Activated naive CD8-positive, alpha-beta T cell treated with anti-CD3 and anti-CD28 coated beads, Interleukin-2, amount 50 U/mL, for 24 hours (primary cell): Measurements from ENCODE around the gene TOMM7.
A peak's percentile ranks its signal among the peaks of the same experiment; 100 is the strongest.
"Not testable (repeated sequence)": the region's sequence is repeated elsewhere in the genome, so short reads cannot be mapped to it uniquely, and the experiment has no call there.

ENCODE experiments used
- ATAC-seq: fragments of 150-1000 bp; cut with Tn5 transposase; one replicate; pipeline ENCODE4 v1.10.0; 2021
- DNase-seq: peaks from one replicate; pipeline ENCODE4 v3.0.0; 2021
- H3K27ac Mint-ChIP-seq: one replicate; pipeline ENCODE4 v1.8.0; 2021; ENCODE audit warnings: mild to moderate bottlenecking, mixed read lengths
- H3K27me3 Mint-ChIP-seq: one replicate; pipeline ENCODE4 v1.8.0; 2021; ENCODE audit warnings: mixed read lengths
- H3K36me3 Mint-ChIP-seq: one replicate; pipeline ENCODE4 v1.8.0; 2021; ENCODE audit warnings: low read depth, mixed read lengths
- H3K4me1 Mint-ChIP-seq: one replicate; pipeline ENCODE4 v1.8.0; 2021; ENCODE audit warnings: mixed read lengths
- H3K4me3 Mint-ChIP-seq: one replicate; pipeline ENCODE4 v1.8.0; 2021; ENCODE audit warnings: mild to moderate bottlenecking, moderate library complexity, mixed read lengths
- H3K9me3 Mint-ChIP-seq: one replicate; pipeline ENCODE4 v1.8.0; 2021; ENCODE audit warnings: mixed read lengths

The TOMM7 gene

GRCh38 chr7:22821702-22822485, 755 bp downstream of the TOMM7 start:
- Mint-ChIP-seq H3K4me3 (peak overlapping the region; percentile 99), H3K27ac (peak overlapping the region; percentile 99), H3K4me1 (peaks cover 46% of the 10 kb centered on the region), H3K27me3 (peaks cover 17% of the 10 kb centered on the region), H3K9me3 (no peaks in the 10 kb centered on the region), H3K36me3 (peaks cover 32% of the 10 kb centered on the region)
- DNase-seq (peak; percentile 4), ATAC-seq (no peak)

GRCh38 chr7:22819476-22819875, 3.2 kb downstream of the TOMM7 start:
- peak overlapping the region; percentile 99 for H3K4me3 Mint-ChIP-seq

GRCh38 chr7:22814261-22815208, 8.1 kb downstream of the TOMM7 start:
- H3K27ac Mint-ChIP-seq, result peak overlapping the region; percentile 20
- H3K9me3 Mint-ChIP-seq, result no peaks in the 10 kb centered on the region
- H3K36me3 Mint-ChIP-seq, result peaks cover 49% of the 10 kb centered on the region
- peaks cover 29% of the 10 kb centered on the region for H3K4me1 Mint-ChIP-seq
- no peaks in the 10 kb centered on the region for H3K27me3 Mint-ChIP-seq
- no peak for DNase-seq
- ATAC-seq, result no peak
- no peak overlapping the region for H3K4me3 Mint-ChIP-seq

More at GRCh38 chr7:22819476-22819875, 3.2 kb downstream of the TOMM7 start:
- Mint-ChIP-seq H3K4me1 (peaks cover 60% of the 10 kb centered on the region), H3K9me3 (no peaks in the 10 kb centered on the region), H3K36me3 (peaks cover 50% of the 10 kb centered on the region), H3K27me3 (peaks cover 9% of the 10 kb centered on the region), H3K27ac (peak overlapping the region; percentile 35)
- DNase-seq (no peak), ATAC-seq (no peak)

DNA sequence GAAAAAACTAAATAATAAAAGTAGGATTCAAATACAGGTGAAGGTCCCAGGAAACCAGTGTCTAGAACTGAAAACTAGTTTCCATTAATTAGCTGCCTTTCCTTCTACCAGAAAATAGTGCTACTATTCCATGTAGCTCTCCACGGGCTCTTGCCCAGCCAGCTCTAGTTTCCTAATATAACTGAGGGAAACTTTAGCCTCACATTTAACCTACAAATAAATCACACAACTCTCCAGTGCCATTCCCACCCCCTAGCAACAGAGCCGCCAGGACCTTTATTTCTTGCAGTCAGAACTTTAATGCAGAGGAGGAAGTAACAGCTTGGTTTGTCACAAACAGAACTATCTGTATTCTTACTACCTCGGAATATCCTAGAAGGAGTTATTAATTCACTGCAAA, 10.3 kb downstream of the TOMM7 start:
- no peak overlapping the region for H3K4me3 Mint-ChIP-seq
- no peak for ATAC-seq
- no peaks in the 10 kb centered on the region for H3K9me3 Mint-ChIP-seq
- no peak overlapping the region for H3K27ac Mint-ChIP-seq
- peaks cover 38% of the 10 kb centered on the region for H3K36me3 Mint-ChIP-seq
- DNase-seq, result no peak
- no peaks in the 10 kb centered on the region for H3K27me3 Mint-ChIP-seq
- H3K4me1 Mint-ChIP-seq, result peaks cover 17% of the 10 kb centered on the region

DNA sequence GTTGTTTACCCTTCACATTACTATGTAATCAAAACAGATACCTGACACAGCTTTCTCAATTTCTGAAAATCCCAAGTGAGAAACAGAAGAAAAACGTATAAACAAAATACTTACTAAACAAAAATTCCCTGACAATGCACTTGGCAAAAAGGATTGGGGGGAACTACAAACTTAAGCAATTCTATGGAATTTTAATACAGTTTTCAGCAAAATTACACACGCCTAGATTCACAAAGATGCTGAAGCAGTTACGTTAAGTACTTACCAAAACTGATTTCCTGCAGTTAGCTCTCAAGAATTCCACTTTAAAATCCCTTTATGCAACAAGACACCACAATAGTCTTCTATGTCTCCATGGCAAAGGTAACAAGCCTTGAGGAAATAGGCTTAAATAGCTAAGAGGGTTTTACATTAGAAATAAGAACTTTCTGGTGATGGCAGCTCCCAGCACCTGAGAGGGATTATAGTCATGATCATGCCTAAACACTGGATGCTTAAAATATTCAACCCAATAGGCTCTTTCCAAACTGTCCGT, 10.8 kb downstream of the TOMM7 start:
- H3K36me3 Mint-ChIP-seq, result peaks cover 34% of the 10 kb centered on the region

DNA sequence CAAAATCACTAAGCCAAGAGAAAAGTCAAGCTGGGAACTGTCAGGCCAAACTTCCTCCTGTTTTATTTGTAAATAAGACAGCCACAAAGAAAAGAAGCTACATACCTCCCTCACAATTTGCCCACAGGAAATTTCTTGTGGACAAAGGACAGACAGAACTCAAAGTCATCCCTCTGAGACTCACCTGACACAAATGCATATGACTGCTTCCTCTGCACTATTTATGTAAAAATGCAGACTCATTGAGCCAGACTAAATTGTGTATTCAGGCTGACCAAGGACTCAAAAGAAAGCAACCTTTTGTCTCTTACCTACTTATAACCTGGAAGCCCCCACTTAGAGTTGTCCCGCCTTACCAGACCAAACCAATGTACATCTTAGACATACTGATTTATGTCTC, 11.8 kb downstream of the TOMM7 start:
- no peak for DNase-seq
- ATAC-seq, result no peak
- no peaks in the 10 kb centered on the region for H3K27me3 Mint-ChIP-seq
- H3K9me3 Mint-ChIP-seq, result no peaks in the 10 kb centered on the region
- H3K4me3 Mint-ChIP-seq, result no peak overlapping the region
- H3K27ac Mint-ChIP-seq, result peak overlapping the region; percentile 17
- peaks cover 10% of the 10 kb centered on the region for H3K4me1 Mint-ChIP-seq
- peaks cover 27% of the 10 kb centered on the region for H3K36me3 Mint-ChIP-seq

More for the DNA sequence above, 10.8 kb downstream of the TOMM7 start:
- Mint-ChIP-seq H3K27me3 (no peaks in the 10 kb centered on the region), H3K4me3 (no peak overlapping the region), H3K9me3 (no peaks in the 10 kb centered on the region), H3K4me1 (peaks cover 16% of the 10 kb centered on the region), H3K27ac (no peak overlapping the region)
- DNase-seq (no peak), ATAC-seq (no peak)

GRCh38 chr7:22809902-22810642, 12.6 kb downstream of the TOMM7 start:
- Mint-ChIP-seq H3K27me3 (no peaks in the 10 kb centered on the region), H3K36me3 (peaks cover 21% of the 10 kb centered on the region), H3K27ac (no peak overlapping the region), H3K4me3 (no peak overlapping the region), H3K9me3 (no peaks in the 10 kb centered on the region), H3K4me1 (peaks cover 7% of the 10 kb centered on the region)
- DNase-seq, result no peak
- no peak for ATAC-seq

DNA sequence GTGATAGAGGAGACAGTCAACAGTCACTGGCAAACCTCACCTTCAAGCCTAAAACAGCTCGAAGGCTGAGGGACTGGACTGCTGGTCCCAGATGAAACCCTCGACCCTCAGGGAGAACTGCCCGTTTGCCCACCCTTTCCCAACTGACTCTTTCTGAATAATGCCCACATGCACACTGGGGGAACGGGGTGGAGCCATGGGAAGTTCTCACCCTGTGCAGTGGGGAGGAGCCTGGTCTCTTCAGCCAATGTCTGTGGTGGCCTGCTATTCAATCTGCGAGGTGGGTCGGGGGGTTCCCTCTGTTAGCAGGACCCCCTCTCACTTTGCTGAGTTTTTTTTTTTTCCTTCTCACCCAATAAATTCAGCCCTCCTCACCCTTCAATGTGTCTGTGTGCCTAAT, 14.5 kb downstream of the TOMM7 start:
- ATAC-seq (no peak), DNase-seq (no peak)
- Mint-ChIP-seq H3K4me1 (no peaks in the 10 kb centered on the region), H3K27me3 (no peaks in the 10 kb centered on the region), H3K9me3 (no peaks in the 10 kb centered on the region), H3K36me3 (peaks cover 10% of the 10 kb centered on the region), H3K4me3 (no peak overlapping the region), H3K27ac (no peak overlapping the region)

DNA sequence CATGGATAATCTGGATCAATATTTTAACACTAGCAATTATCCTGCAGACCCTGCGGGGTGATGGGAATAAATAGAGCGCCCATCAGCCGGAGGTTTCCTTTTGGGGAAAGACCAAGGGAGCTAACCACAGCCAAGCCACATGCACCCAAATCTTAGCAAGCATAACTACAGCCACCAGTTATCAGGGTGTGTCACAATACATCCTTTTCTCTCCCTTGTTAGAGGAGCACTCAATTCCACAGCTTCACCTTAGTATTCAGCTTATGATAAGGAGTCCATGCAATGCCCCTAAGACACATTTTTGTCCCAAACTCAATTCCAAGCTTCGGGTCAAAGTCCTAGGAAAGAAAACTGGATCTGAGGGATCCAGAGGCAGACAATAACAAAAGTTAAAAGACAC, 15.9 kb downstream of the TOMM7 start:
- Mint-ChIP-seq H3K4me1 (no peaks in the 10 kb centered on the region), H3K36me3 (peaks cover 3% of the 10 kb centered on the region), H3K27me3 (peaks cover 2% of the 10 kb centered on the region), H3K9me3 (no peaks in the 10 kb centered on the region), H3K4me3 (no peak overlapping the region), H3K27ac (no peak overlapping the region)
- no peak for DNase-seq
- no peak for ATAC-seq

DNA sequence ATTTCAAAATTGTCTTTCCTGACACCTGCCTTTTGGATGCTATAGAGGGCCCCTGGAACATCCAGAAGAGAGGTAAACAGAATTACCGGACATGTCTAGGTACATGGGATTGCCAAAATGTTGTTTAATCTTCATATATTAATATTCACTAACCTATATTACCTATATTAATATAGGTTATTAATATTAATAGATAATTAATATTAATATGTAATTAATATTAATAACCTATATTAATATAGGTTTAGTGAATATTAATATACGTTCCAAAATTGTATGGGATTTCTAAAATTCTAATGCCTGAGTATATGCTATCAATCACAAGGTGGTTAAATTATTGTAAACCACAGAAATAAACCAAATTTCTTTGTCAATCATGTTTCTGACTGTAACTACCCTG, 17.4 kb downstream of the TOMM7 start:
- DNase-seq (no peak), ATAC-seq (no peak)
- no peaks in the 10 kb centered on the region for H3K9me3 Mint-ChIP-seq
- no peaks in the 10 kb centered on the region for H3K36me3 Mint-ChIP-seq
- H3K4me3 Mint-ChIP-seq, result no peak overlapping the region
- no peak overlapping the region for H3K27ac Mint-ChIP-seq
- no peaks in the 10 kb centered on the region for H3K4me1 Mint-ChIP-seq
- H3K27me3 Mint-ChIP-seq, result peaks cover 2% of the 10 kb centered on the region

GRCh38 chr7:22802831-22803230, 19.8 kb downstream of the TOMM7 start:
- ATAC-seq, DNase-seq, H3K4me3 Mint-ChIP-seq, H3K36me3 Mint-ChIP-seq, H3K27me3 Mint-ChIP-seq, H3K27ac Mint-ChIP-seq, H3K9me3 Mint-ChIP-seq, H3K4me1 Mint-ChIP-seq: not testable (repeated sequence)

- no peaks in the 10 kb centered on the region for H3K4me1 Mint-ChIP-seq
- H3K9me3 Mint-ChIP-seq, result no peaks in the 10 kb centered on the region
- DNase-seq, result no peak
- no peak for ATAC-seq
- H3K27ac Mint-ChIP-seq, result no peak overlapping the region
- H3K4me3 Mint-ChIP-seq, result no peak overlapping the region
- H3K36me3 Mint-ChIP-seq, result no peaks in the 10 kb centered on the region
- H3K27me3 Mint-ChIP-seq, result peaks cover 2% of the 10 kb centered on the region
Observed at GRCh38 chr7:22802426-22802825, 20.2 kb downstream of the TOMM7 start.

DNA sequence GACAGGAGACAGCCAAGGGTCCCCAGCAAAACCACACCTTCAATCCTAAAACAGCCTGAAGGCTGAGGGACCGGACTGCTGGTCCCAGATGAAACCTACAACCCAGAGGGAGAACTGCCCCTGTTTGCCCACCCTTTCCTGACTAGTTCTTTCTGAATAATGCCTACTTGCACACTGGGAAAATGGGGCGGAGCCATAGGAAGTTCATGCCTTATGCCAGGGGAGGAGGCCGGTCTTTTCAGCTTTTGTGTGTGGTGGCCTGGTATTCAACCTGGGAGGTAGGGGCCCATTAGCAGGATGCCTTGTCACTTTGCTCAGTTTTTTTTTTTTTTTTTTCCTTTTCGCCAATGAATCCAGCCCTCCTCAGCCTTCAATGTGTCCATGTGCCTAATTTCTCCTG, 20.7 kb downstream of the TOMM7 start:
- no peaks in the 10 kb centered on the region for H3K36me3 Mint-ChIP-seq
- H3K9me3 Mint-ChIP-seq, result no peaks in the 10 kb centered on the region
- no peak for ATAC-seq
- H3K4me3 Mint-ChIP-seq, result no peak overlapping the region
- H3K27ac Mint-ChIP-seq, result no peak overlapping the region
- no peak for DNase-seq
- no peaks in the 10 kb centered on the region for H3K4me1 Mint-ChIP-seq
- H3K27me3 Mint-ChIP-seq, result peaks cover 2% of the 10 kb centered on the region

DNA sequence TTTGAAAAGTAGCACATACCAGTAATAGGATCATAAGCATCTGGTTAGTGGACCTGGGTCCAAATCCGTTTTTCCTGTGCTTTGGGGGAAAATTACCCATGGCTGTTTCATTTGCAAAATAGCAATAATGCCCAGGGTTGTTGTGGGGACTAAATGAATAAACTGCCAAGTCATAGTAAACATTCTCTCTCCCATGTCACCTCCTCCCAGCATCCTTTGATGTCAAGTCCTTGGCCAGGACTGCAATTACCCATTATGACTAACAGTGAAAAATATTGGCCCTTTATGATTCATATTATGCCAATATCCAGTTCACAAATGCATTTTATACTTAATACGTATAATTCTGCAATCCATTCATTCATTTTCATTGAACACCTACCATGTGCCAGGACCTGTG, 23.0 kb downstream of the TOMM7 start:
- Mint-ChIP-seq H3K36me3 (no peaks in the 10 kb centered on the region), H3K4me1 (no peaks in the 10 kb centered on the region), H3K4me3 (no peak overlapping the region), H3K27ac (no peak overlapping the region), H3K9me3 (no peaks in the 10 kb centered on the region), H3K27me3 (peaks cover 6% of the 10 kb centered on the region)
- DNase-seq, result no peak
- no peak for ATAC-seq
